RWPE1 (cell line): ENCODE data around the gene RPL21.
A peak's percentile ranks its signal among the peaks of the same experiment; 100 is the strongest.
"Not testable (repeated sequence)": the region's sequence is repeated elsewhere in the genome, so short reads cannot be mapped to it uniquely, and the experiment has no call there.

Experiments
- CTCF ChIA-PET: fragments of 350-600 bp; sonication (Branson Sonifier 250); formaldehyde crosslinking; extraction: SDS; loops from one replicate; lab custom pipeline; 2021; lab: Yijun Ruan, JAX
- POLR2A ChIA-PET: fragments of 400-600 bp; formaldehyde crosslinking; extraction: SDS; loops from one replicate; lab custom pipeline; 2020; ENCODE audit warnings: antibody characterized with exemption; ENCODE audit not compliant: low non-redundant PET; lab: Yijun Ruan, JAX
- DNase-seq: peaks from one replicate; pipeline ENCODE4 v3.0.0; 2012; ENCODE audit warnings: low spot score
- H3K27ac ChIP-seq: fragments of 450-650 bp; 2 replicates; pipeline ENCODE4 v1.5.1; 2017
- TF ChIP-seq, protein P1 (sequence below): fragments of 450-650 bp; conservative IDR thresholded peaks from 2 replicates; pipeline ENCODE4 v1.5.1; 2017; ENCODE audit warnings: low read depth, mild to moderate bottlenecking

RPL21 gene

DNA sequence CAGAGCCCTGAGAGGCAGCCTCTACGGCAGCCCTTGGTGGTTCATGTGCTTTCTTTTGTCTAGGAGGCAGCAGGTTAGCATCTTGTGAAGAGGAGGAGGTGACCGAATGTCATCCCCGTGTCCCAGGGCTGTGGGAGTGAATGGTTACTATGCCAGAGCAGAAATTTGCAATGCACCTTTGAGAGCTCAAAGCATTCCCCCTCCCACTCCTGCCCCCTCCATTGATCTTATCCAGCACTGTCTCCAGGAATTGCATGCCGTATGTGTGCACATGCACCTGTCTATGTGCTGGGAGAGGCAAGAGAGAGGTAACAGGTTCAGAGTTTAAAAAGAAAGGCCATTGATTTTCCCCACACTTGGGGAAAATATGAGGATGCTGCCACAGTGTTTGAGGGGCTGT lies 29.5 kb downstream of the RPL21 start:
- POLR2A ChIA-PET, result no interaction called here
- DNase-seq, result no peak
- TF ChIP-seq, protein P1, sequence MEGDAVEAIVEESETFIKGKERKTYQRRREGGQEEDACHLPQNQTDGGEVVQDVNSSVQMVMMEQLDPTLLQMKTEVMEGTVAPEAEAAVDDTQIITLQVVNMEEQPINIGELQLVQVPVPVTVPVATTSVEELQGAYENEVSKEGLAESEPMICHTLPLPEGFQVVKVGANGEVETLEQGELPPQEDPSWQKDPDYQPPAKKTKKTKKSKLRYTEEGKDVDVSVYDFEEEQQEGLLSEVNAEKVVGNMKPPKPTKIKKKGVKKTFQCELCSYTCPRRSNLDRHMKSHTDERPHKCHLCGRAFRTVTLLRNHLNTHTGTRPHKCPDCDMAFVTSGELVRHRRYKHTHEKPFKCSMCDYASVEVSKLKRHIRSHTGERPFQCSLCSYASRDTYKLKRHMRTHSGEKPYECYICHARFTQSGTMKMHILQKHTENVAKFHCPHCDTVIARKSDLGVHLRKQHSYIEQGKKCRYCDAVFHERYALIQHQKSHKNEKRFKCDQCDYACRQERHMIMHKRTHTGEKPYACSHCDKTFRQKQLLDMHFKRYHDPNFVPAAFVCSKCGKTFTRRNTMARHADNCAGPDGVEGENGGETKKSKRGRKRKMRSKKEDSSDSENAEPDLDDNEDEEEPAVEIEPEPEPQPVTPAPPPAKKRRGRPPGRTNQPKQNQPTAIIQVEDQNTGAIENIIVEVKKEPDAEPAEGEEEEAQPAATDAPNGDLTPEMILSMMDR, result no peak
- H3K27ac ChIP-seq, result no peak overlapping the region
- CTCF ChIA-PET, result interaction anchor here (0.9 kb wide), 1 partner anchor 296 kb away, joined by 3 read pairs; no protein-coding TSS in a partner anchor

DNA sequence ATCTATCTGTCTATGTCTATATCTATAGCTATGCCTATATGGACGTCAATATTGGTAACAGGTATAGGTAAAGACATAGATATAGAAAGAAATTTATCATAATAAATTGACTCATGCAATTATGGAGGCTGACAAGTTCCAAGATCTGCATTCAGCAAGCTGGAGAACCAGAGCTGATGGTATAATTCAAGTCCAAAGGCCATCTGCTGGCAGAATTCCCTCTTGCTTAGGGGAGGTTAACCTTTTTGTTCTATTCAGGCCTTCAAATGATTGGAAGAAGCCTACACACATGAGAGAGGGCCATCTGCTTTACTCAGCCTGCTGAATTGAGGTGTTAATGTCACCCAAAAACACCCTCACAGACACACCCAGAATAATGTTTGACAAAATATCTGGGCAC lies 30.1 kb downstream of the RPL21 start:
- no peak for DNase-seq
- POLR2A ChIA-PET, result no interaction called here
- CTCF ChIA-PET, result interaction anchor here (0.6 to 0.9 kb wide), 2 partner anchors 77 to 296 kb away, joined by 3 read pairs; no protein-coding TSS in a partner anchor

DNA sequence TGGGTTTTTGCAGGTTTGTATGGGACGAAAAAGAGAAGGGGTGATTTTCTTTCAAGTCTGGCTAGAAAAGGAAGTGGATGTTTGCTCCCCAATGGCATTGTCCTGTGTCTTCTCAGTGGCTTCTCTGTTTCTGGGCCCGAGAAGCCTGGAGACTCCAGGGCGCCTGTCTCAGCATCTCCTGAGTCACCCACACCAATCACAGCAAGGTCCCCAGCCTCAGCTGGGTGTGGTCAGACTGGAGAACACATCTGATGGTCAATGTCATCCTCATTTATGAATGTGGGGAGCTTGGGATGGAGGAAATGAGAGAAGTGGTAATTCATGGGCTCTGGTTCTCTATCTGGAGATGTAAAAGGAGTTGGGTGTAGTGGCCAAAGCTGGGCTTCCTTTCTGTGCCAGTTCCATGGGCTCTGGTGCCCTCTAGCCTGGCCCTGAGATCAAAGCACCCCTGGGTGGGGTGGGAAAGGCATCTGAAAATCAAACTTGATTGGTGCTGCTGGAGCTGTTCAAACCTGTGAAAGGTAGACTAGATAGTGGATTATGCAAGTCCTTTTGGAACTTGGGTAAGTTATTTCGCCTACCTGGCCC lies 32.6 kb downstream of the RPL21 start:
- POLR2A ChIA-PET, result no interaction called here
- CTCF ChIA-PET, result interaction anchor here (0.6 to 2.2 kb wide), 3 partner anchors 296 to 337 kb away, joined by 3 to 15 read pairs (median 8); no protein-coding TSS in a partner anchor
- TF ChIP-seq, protein P1, result no peak
- no peak overlapping the region for H3K27ac ChIP-seq
- peak; percentile 13 for DNase-seq

More for the DNA sequence above, 30.1 kb downstream of the RPL21 start:
- TF ChIP-seq, protein P1, result no peak
- no peak overlapping the region for H3K27ac ChIP-seq

DNA sequence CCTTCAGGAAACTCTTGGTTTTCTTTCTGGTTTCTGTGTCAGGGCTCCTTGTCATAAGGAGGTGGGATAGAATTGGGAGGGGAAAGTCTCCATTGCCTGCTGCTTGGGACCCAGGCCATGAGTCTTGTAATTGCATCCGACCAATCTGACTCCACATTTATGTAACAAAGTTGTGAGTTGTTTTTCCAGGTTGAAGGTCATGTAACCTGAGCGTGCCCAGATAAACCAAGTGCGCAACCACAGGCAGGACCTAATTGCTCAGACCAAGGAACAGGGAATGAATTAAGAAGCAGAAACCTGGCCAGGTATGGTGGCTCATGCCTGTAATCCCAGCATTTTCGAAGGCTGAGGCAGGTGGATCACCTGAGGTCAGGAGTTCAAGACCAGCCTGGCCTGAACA lies 37.0 kb downstream of the RPL21 start:
- ChIA-PET CTCF (interaction anchor here (0.6 to 0.7 kb wide), 2 partner anchors 44 to 243 kb away, joined by 3 to 5 read pairs; no protein-coding TSS in a partner anchor), POLR2A (no interaction called here)
- DNase-seq, result no peak
- no peak overlapping the region for H3K27ac ChIP-seq
- TF ChIP-seq, protein P1, result no peak

DNA sequence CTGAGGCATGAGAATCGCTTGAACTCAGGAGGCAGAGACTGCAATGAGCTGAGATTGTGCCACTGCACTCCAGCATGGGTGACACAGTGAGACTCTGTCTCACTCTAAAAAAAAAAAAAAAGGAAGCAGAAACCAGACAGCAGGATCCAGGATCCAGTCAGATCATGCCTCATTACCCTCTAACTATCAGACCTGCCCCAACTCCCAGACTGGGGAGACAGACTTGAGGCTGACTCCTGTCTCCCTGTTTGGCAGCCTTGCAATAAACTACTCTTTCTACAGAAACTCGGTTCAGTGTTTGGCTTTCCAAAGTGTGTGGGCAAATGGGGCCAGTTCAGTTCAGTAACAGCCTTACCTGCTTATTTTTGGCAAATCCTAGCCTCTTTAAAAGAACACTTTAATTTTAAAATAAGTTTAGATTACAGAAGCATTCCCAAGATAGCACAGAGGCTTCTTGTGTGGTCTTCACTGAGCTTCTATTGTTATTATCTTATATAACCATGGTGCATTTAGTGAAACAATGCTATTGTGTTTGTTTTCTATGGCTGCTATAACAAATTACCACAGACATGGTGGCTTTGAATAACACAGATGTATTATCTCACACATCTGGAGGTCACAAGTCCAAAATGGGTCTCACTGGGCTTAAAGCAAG lies 37.8 kb downstream of the RPL21 start:
- CTCF ChIA-PET, result interaction anchor here (0.7 kb wide), 1 partner anchor 244 kb away, joined by 5 read pairs; no protein-coding TSS in a partner anchor

DNA sequence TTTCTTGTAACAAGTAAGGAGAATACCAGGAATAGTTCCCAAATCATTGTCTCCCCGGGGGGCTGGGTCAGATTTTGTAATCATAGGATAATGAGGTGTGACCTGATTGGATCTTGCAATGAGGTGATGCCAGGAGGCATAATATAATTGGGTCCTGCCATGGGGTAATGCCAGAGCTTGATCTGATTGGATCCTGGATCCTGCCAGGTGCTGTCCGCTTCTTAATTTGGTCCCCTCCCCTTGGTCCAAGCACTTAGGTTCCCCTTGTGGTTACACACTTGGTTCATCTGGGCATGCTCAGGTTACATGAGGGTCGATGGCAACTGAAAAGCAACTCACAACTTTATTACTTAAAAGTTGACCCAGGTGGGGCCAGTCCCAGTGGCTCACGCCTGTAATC lies 39.4 kb downstream of the RPL21 start:
- no peak overlapping the region for H3K27ac ChIP-seq
- ChIA-PET CTCF (no interaction called here), POLR2A (no interaction called here)
- TF ChIP-seq, protein P1, result no peak
- DNase-seq, result no peak

More for the DNA sequence above, 37.8 kb downstream of the RPL21 start:
- no peak overlapping the region for H3K27ac ChIP-seq
- POLR2A ChIA-PET, result no interaction called here
- TF ChIP-seq, protein P1, result no peak
- DNase-seq, result no peak

DNA sequence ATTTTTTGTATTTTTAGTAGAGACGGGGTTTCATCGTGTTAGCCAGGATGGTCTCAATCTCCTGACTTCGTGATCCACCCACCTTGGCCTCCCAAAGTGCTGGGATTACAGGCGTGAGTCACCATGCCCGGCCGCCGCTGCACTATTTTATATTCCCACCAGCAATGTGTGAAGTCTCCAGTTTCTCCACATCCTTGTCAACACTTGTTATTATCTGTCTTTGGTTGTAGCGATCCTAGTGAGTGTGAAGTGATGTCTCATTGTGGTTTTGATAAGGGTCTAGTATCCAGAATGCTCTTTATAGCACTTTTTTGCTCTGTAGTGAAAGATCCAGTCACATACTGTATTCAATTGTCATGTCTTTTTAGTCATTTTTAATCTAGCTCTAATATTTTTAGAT lies 40.6 kb downstream of the RPL21 start:
- CTCF ChIA-PET, DNase-seq, H3K27ac ChIP-seq, POLR2A ChIA-PET: not testable (repeated sequence)
